Body of pancreas (tissue), 4 donors: ENCODE measurements around the gene PODXL.

Experiments
- CTCF ChIP-seq, 7 experiments: fragments of 450-650 bp in 4 of 7; fragments of 200-600 bp in 3 of 7; sonication (generic) in 3 of 7; IDR thresholded peaks; one replicate each; pipeline ENCODE4 v1.5.1; 2016 to 2019; ENCODE audit warnings: antibody characterized with exemption in 7 of 7
- POLR2A ChIP-seq, 3 donors: fragments of 450-650 bp; IDR thresholded peaks; one replicate each; pipeline ENCODE4 v1.6.1; 2016; ENCODE audit warnings: antibody characterized with exemption in 3 of 3, mild to moderate bottlenecking in 2 of 3

GRCh38 chr7:131455001-131455400 is 101.4 kb downstream of the PODXL start:
- TF ChIP-seq CTCF (IDR thresholded peaks at IDR 0.05) (no peak), POLR2A (IDR thresholded peaks at IDR 0.05) (no peak)
